Heart left ventricle (tissue), 13 donors: ENCODE results near the gene KIAA0825.

Experiments used
- CTCF ChIP-seq, 12 donors: fragments of 200-600 bp; sonication (generic) in 4 of 12; IDR thresholded peaks; one replicate each; pipeline versions ENCODE4 v1.5.0 to v1.8.0; 2018 to 2022; ENCODE audit warnings: antibody characterized with exemption in 12 of 12, mild to moderate bottlenecking in 5 of 12
- POLR2A ChIP-seq, 2 donors: fragments of 450-650 bp; IDR thresholded peaks; one replicate each; pipeline ENCODE4 v1.6.1; 2017; ENCODE audit warnings: antibody characterized with exemption in 2 of 2, mild to moderate bottlenecking in 2 of 2, moderate library complexity in 2 of 2
- donor health status: ischemic (EF 13 %, LVEDD 7.1; RV severe dilation, severe dysfunction).
- donor health status: DM: no; HTN: yes; CAD: no.
- donor health status: DM: no; HTN: no; CAD: no.
- donor health status: ischemic (EF 25% LVEDD 6.9; RV normal size, moderate dysfunction).
- donor health status: ischemic (EF 25% LVEDD 5.7; RV mildly dilated, moderate dysfunction).
- donor health status: ischemic (EF 35%, LVEDD 5.7; RV mildly dilated, moderate dysfunction).
- donor health status: nonischemic (EF 11% LVEDD 7.7; RV severe dilation, severe dysfunction).
- donor health status: DM: yes; HTN: yes; CAD: no.
- donor health status: PGD.
- donor health status: ischemic (EF 29% LVEDD 5.4; RV normal size, mild dysfunction).
- donor health status: nonischemic (EF 23%, LVEDD 6.1; RV moderate dilation, normal function).

GRCh38 chr5:94613583-94613982 lies 4.8 kb downstream of the KIAA0825 start:
- peak in 2 of 12 donors; percentile 4 to 11 for TF ChIP-seq CTCF (IDR thresholded peaks at IDR 0.05)
- TF ChIP-seq POLR2A (IDR thresholded peaks at IDR 0.05), result no peak
